Caco-2 (cell line): ENCODE results near the gene PNLIPRP2. TPM values are rescaled to one million over a fixed set of nuclear protein-coding genes. Genes with fewer than 3 reads are reported as not detected.

Experiments
- BruUV-seq: library from RNA; stranded (reverse); fragments of 400-500 nt; replicated peaks from 2 replicates; lab custom pipeline; 2021; lab: Mats Ljungman, UMichigan
- CTCF ChIA-PET: fragments of 300-600 bp; sonication (Branson Sonifier 250); formaldehyde crosslinking; loops from one replicate; lab custom pipeline; 2022; ENCODE audit warnings: antibody characterized with exemption; lab: Charles Lee
- POLR2A ChIA-PET: fragments of 300-600 bp; sonication (Branson Sonifier 250); formaldehyde crosslinking; loops from one replicate; lab custom pipeline; 2022; ENCODE audit warnings: antibody characterized with exemption; lab: Charles Lee
- DNase-seq, 2 experiments: peaks; one replicate each; pipeline versions ENCODE4 v3.0.0 to v3.0.0-alpha.2; 2020 to 2022
- H3K27me3 ChIP-seq: replicated peaks from 2 replicates; pipeline ENCODE4 v1.6.0; 2011; ENCODE audit warnings: low read length; ENCODE audit not compliant: control insufficient read depth, insufficient read depth
- H3K36me3 ChIP-seq: 2 replicates; pipeline ENCODE4 v1.5.1; 2011; ENCODE audit warnings: low read length; ENCODE audit not compliant: control insufficient read depth, insufficient read depth
- H3K4me1 ChIP-seq: fragments of 250-450 bp; sonication (Bioruptor Pico); 2 replicates; pipeline ENCODE4 v1.5.1; 2020; ENCODE audit warnings: mild to moderate bottlenecking
- H3K4me3 ChIP-seq: 2 replicates; pipeline ENCODE4 v1.5.1; 2011; ENCODE audit warnings: low read depth, mild to moderate bottlenecking, control low read depth, low read length
- H3K9me3 ChIP-seq: fragments of 250-450 bp; sonication (Bioruptor Pico); 2 replicates; pipeline ENCODE4 v1.5.1; 2020; ENCODE audit warnings: mild to moderate bottlenecking, moderate library complexity
- H3K27ac Mint-ChIP-seq: one replicate; pipeline ENCODE4 v1.8.0; 2022; ENCODE audit warnings: mixed read lengths; ENCODE audit not compliant: unreplicated experiment
- H3K27me3 Mint-ChIP-seq: one replicate; pipeline ENCODE4 v1.8.0; 2022; ENCODE audit warnings: mixed read lengths; ENCODE audit not compliant: insufficient read depth, unreplicated experiment
- H3K36me3 Mint-ChIP-seq: one replicate; pipeline ENCODE4 v1.8.0; 2022; ENCODE audit warnings: mild to moderate bottlenecking, mixed read lengths; ENCODE audit not compliant: insufficient read depth, unreplicated experiment
- H3K4me1 Mint-ChIP-seq: one replicate; pipeline ENCODE4 v1.8.0; 2022; ENCODE audit warnings: low read depth, mixed read lengths; ENCODE audit not compliant: unreplicated experiment
- H3K4me3 Mint-ChIP-seq: one replicate; pipeline ENCODE4 v1.8.0; 2022; ENCODE audit warnings: mild to moderate bottlenecking, moderate library complexity, mixed read lengths; ENCODE audit not compliant: unreplicated experiment
- H3K9me3 Mint-ChIP-seq: one replicate; pipeline ENCODE4 v1.8.0; 2022; ENCODE audit warnings: mixed read lengths; ENCODE audit not compliant: unreplicated experiment
- intact Hi-C: fragments of 100-400 bp; cut with micrococcal nuclease; formaldehyde crosslinking; loops from one replicate; pipeline ENCODE4 v1.10.0; 2022; ENCODE audit not compliant: unreplicated experiment
- total RNA-seq: library from RNA; stranded (reverse); gene quantifications from 2 replicates; pipeline ENCODE4 v1.2.3, GENCODE V29; 2022
- TF ChIP-seq, protein P1 (sequence below), 2 experiments: fragments of 200-600 bp in 1 of 2; IDR thresholded peaks; 1 replicate in 1 of 2; 2 replicates in 1 of 2; pipeline versions ENCODE4 v1.5.1 to v1.8.0; 2011 to 2022; ENCODE audit warnings: antibody characterized with exemption in 1 of 2, control low read depth in 1 of 2, inconsistent platforms in 1 of 2, low read depth in 1 of 2, low read length in 1 of 2, mild to moderate bottlenecking in 1 of 2, moderate library complexity in 1 of 2; ENCODE audit not compliant: insufficient read depth in 1 of 2, severe bottlenecking in 1 of 2, unreplicated experiment in 1 of 2

PNLIPRP2 gene
- total RNA-seq, 1 experiment from 2014 or later = 1.00 TPM

DNA sequence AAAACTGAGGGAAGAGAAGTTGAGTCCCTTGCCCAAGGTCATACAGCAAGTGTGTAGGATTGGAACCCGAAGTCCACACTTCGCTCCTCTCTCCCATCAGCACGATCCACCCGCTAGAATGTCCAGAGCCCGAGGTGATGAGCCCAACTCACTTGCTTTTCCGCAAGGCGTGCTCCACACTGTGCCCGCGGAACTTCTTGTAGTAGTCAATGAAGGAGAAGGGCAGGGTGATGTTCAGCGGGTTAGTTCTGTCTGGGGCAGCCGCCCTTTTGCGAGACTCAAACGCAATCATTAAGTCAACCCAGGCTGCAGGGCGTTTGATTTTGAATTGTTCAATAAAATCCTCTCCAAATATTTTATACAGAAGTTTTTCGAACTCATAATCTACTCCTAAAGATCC, 58.6 kb downstream of the PNLIPRP2 start:
- Mint-ChIP-seq H3K36me3 (peaks cover 6% of the 10 kb centered on the region), H3K4me1 (no peaks in the 10 kb centered on the region), H3K27ac (no peak overlapping the region), H3K27me3 (no peaks in the 10 kb centered on the region), H3K9me3 (no peaks in the 10 kb centered on the region), H3K4me3 (no peak overlapping the region)
- H3K4me1 ChIP-seq = no peaks in the 10 kb centered on the region
- H3K4me3 ChIP-seq = no peak overlapping the region
- no TSS peak for BruUV-seq
- TF ChIP-seq, protein P1, sequence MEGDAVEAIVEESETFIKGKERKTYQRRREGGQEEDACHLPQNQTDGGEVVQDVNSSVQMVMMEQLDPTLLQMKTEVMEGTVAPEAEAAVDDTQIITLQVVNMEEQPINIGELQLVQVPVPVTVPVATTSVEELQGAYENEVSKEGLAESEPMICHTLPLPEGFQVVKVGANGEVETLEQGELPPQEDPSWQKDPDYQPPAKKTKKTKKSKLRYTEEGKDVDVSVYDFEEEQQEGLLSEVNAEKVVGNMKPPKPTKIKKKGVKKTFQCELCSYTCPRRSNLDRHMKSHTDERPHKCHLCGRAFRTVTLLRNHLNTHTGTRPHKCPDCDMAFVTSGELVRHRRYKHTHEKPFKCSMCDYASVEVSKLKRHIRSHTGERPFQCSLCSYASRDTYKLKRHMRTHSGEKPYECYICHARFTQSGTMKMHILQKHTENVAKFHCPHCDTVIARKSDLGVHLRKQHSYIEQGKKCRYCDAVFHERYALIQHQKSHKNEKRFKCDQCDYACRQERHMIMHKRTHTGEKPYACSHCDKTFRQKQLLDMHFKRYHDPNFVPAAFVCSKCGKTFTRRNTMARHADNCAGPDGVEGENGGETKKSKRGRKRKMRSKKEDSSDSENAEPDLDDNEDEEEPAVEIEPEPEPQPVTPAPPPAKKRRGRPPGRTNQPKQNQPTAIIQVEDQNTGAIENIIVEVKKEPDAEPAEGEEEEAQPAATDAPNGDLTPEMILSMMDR (IDR thresholded peaks at IDR 0.05; ENCODE audit: insufficient read depth in 1 of 2, low read depth in 1 of 2, low read length in 1 of 2, severe bottlenecking in 1 of 2, unreplicated experiment in 1 of 2) = no peak
- H3K27me3 ChIP-seq = no peaks in the 10 kb centered on the region
- intact Hi-C loops = no loop called here
- ChIA-PET POLR2A (no interaction called here), CTCF (no interaction called here)
- H3K9me3 ChIP-seq = no peaks in the 10 kb centered on the region
- DNase-seq = no peak
- no peaks in the 10 kb centered on the region for H3K36me3 ChIP-seq

DNA sequence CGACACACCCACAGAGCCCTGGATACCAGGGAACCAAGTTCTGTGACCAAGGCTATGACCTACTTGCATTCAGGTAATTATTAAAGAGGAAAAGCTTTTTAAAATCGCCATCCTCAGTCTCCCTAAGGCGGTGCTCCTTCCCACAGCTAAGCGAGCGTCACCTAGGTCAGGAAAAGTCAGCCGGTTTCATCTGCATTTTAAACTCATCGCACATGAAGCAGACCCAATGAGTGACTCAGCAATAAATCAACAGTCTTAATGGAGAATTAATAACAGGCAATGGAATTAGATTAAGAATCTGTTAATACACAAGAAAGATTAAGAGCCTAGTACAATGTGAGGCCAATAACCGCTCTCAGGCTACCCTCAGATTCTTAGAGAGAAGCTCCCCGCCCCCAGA, 62.4 kb downstream of the PNLIPRP2 start:
- no peaks in the 10 kb centered on the region for H3K9me3 ChIP-seq
- H3K36me3 ChIP-seq = no peaks in the 10 kb centered on the region; the same call in 1 of the 2 replicates
- intact Hi-C loops = loop anchor here (2.0 to 5.0 kb wide), 3 partner anchors 56 to 494 kb away; partner anchors contain the start of gene HSPA12A
- ChIA-PET POLR2A (no interaction called here), CTCF (interaction anchor here (1.1 to 1.8 kb wide), 2 partner anchors 105 to 492 kb away, joined by 3 to 12 read pairs; no protein-coding TSS in a partner anchor)
- BruUV-seq = no TSS peak
- peaks cover 6% of the 10 kb centered on the region for H3K36me3 Mint-ChIP-seq
- TF ChIP-seq, protein P1 (IDR thresholded peaks at IDR 0.05; ENCODE audit: insufficient read depth in 1 of 2, low read depth in 1 of 2, low read length in 1 of 2, severe bottlenecking in 1 of 2, unreplicated experiment in 1 of 2) = no peak
- H3K9me3 Mint-ChIP-seq = no peaks in the 10 kb centered on the region
- H3K27me3 Mint-ChIP-seq = no peaks in the 10 kb centered on the region
- H3K4me1 Mint-ChIP-seq = no peaks in the 10 kb centered on the region
- H3K4me3 Mint-ChIP-seq = no peak overlapping the region
- no peaks in the 10 kb centered on the region for H3K27me3 ChIP-seq
- H3K4me1 ChIP-seq = no peaks in the 10 kb centered on the region
- DNase-seq = no peak
- no peak overlapping the region for H3K4me3 ChIP-seq
- H3K27ac Mint-ChIP-seq = no peak overlapping the region

DNA sequence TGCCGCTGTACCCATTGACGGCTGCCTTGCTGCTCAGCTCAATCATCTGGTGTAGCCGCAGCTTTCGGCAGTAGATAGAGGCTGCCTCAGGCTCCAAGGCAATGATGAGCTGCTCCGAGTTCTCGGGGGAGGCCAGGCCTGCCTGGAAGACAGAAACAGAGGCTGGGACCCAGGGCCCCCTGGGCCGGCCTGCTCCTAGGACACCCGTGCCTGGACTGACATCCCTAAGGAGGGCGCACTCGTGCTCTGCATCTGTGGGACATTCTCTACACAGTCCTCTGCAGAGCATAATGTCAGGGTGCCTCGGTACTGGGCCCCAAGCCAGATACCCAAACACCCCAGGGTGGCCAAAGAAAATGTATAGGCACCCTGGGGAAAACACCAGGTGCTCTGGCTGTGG, 63.1 kb downstream of the PNLIPRP2 start:
- Mint-ChIP-seq H3K4me3 (no peak overlapping the region), H3K36me3 (peaks cover 6% of the 10 kb centered on the region), H3K27me3 (no peaks in the 10 kb centered on the region), H3K27ac (no peak overlapping the region), H3K4me1 (no peaks in the 10 kb centered on the region), H3K9me3 (no peaks in the 10 kb centered on the region)
- Histone ChIP-seq H3K27me3 (no peaks in the 10 kb centered on the region), H3K9me3 (no peaks in the 10 kb centered on the region), H3K4me3 (no peak overlapping the region), H3K36me3 (no peaks in the 10 kb centered on the region; the same call in 1 of the 2 replicates), H3K4me1 (no peaks in the 10 kb centered on the region)
- BruUV-seq = no TSS peak
- TF ChIP-seq, protein P1 (IDR thresholded peaks at IDR 0.05; ENCODE audit: insufficient read depth in 1 of 2, low read depth in 1 of 2, low read length in 1 of 2, severe bottlenecking in 1 of 2, unreplicated experiment in 1 of 2) = no peak
- intact Hi-C loops = loop anchor here (2.0 to 5.0 kb wide), 3 partner anchors 57 to 493 kb away; partner anchors contain the start of gene HSPA12A
- POLR2A ChIA-PET = no interaction called here
- DNase-seq = no peak
- CTCF ChIA-PET = no interaction called here
